Measurements from ENCODE around the gene RIMBP2. TPM values are rescaled to one million over a fixed set of nuclear protein-coding genes. Genes with fewer than 3 reads are reported as not detected.

RIMBP2 gene
- total and polyA plus RNA-seq, 9 of the 15 experiments (the other 6 are each of a cell fraction or from before 2014, with no cell fraction given): not detected

DNA sequence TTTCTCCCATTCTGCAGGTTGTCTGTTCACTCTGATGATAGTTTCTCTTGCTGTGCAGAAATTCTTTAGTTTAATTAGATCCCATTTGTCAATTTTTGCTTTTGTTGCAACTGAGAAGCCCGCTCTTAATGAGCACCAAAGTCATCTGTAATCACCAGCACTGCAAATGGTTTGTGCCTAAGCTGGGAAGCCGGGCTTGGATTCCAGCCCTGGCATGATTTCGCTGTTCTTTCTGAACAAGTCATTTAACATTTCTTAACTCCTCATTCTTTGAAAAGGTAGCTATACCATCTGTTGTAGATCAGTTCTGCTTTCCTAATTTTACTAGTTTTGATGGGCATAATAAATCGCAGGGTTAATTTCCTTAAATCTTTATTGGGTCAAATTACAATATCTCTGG lies 346.3 kb downstream of the RIMBP2 start (continued):
- TF ChIP-seq, protein P1, sequence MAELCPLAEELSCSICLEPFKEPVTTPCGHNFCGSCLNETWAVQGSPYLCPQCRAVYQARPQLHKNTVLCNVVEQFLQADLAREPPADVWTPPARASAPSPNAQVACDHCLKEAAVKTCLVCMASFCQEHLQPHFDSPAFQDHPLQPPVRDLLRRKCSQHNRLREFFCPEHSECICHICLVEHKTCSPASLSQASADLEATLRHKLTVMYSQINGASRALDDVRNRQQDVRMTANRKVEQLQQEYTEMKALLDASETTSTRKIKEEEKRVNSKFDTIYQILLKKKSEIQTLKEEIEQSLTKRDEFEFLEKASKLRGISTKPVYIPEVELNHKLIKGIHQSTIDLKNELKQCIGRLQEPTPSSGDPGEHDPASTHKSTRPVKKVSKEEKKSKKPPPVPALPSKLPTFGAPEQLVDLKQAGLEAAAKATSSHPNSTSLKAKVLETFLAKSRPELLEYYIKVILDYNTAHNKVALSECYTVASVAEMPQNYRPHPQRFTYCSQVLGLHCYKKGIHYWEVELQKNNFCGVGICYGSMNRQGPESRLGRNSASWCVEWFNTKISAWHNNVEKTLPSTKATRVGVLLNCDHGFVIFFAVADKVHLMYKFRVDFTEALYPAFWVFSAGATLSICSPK (IDR thresholded peaks at IDR 0.05; ENCODE audit: borderline replicate concordance): no peak
- no peak for TF ChIP-seq TAF15 (IDR thresholded peaks at IDR 0.05; ENCODE audit: low read depth, low read length)
- TF ChIP-seq, protein P2, sequence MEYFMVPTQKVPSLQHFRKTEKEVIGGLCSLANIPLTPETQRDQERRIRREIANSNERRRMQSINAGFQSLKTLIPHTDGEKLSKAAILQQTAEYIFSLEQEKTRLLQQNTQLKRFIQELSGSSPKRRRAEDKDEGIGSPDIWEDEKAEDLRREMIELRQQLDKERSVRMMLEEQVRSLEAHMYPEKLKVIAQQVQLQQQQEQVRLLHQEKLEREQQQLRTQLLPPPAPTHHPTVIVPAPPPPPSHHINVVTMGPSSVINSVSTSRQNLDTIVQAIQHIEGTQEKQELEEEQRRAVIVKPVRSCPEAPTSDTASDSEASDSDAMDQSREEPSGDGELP (CRISPR knock-in tag; IDR thresholded peaks at IDR 0.05; ENCODE audit: borderline replicate concordance): no peak
- TF ChIP-seq, protein P3, sequence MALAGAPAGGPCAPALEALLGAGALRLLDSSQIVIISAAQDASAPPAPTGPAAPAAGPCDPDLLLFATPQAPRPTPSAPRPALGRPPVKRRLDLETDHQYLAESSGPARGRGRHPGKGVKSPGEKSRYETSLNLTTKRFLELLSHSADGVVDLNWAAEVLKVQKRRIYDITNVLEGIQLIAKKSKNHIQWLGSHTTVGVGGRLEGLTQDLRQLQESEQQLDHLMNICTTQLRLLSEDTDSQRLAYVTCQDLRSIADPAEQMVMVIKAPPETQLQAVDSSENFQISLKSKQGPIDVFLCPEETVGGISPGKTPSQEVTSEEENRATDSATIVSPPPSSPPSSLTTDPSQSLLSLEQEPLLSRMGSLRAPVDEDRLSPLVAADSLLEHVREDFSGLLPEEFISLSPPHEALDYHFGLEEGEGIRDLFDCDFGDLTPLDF (CRISPR knock-in tag; IDR thresholded peaks at IDR 0.05): no peak

DNA sequence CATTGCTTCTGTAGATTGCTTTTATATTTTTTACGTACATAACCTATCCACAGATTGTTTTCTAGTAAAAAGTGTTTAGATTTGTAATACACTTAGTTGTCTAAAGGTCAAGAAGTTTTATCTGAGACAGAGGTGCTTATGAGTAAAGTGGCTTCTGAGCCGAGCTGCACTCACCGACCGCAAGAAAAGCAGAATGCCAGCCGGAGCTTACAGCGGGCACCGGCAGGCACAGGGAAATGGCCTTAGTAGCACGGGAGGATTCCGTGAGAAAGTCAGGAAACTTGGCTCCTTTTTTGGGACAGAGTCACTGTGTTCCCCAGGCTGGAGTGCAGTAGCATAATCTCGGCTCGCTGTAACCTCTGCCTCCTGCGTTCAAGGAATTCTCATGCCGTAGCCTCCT lies 348.6 kb downstream of the RIMBP2 start:
- Histone ChIP-seq H3K4me3 (no peak overlapping the region), H3K9me3 (replicated peaks; ENCODE audit: control insufficient read depth, insufficient read depth, low read depth, low read length) (no peaks in the 10 kb centered on the region), H3K27me3 (ENCODE audit: control insufficient read depth in 2 of 2, insufficient read depth in 2 of 2, low read length in 2 of 2) (peaks cover 10 to 23% of the 10 kb centered on the region in 2 experiments; a peak in 4 of 5 replicates), H4K20me1 (replicated peaks; ENCODE audit: control insufficient read depth, insufficient read depth, low read length) (no peaks in the 10 kb centered on the region), H3K4me2 (ENCODE audit: insufficient read depth, low read length) (no peak overlapping the region), H3K9me1 (ENCODE audit: control insufficient read depth, insufficient read depth, low read length) (no peaks in the 10 kb centered on the region), H3K9ac (ENCODE audit: insufficient read depth in 1 of 2, low read depth in 2 of 2, low read length in 2 of 2) (no peak overlapping the region), H3K4me1 (replicated peaks in 1 of 2; ENCODE audit: control insufficient read depth in 2 of 2, insufficient read depth in 2 of 2, low read length in 2 of 2) (no peaks in the 10 kb centered on the region), H2AFZ (ENCODE audit: low read depth, low read length) (no peak overlapping the region), H3K36me3 (ENCODE audit: control insufficient read depth, insufficient read depth, low read length) (no peaks in the 10 kb centered on the region), H3K79me2 (ENCODE audit: control insufficient read depth, insufficient read depth, low read length) (no peaks in the 10 kb centered on the region), H3K27ac (ENCODE audit: extremely low read depth, low read depth, low read length) (no peak overlapping the region)
- no peak for DNase-seq (ENCODE audit: extremely low read depth in 1 of 4, low spot score in 3 of 4)
- POLR2A ChIA-PET: interaction anchor here (0.7 kb wide), 1 partner anchor 17 kb away, joined by 3 read pairs; no protein-coding TSS in a partner anchor
- ATAC-seq: no peak
- 2% methylated on average over 13 of the region's 13 CpGs for WGBS (ENCODE audit: insufficient coverage, low coverage, missing lambda C conversion rate)
- BruUV-seq (replicated peaks): no TSS peak
- in situ Hi-C loops (cut with MboI): no loop called here
- FAIRE-seq: no peak
- intact Hi-C loops (cut with micrococcal nuclease): no loop called here
- CTCF ChIA-PET (ENCODE audit: low intra/inter-chr PET ratio): no interaction called here
- TF ChIP-seq, protein P1 (IDR thresholded peaks at IDR 0.05; ENCODE audit: borderline replicate concordance): no peak
- TF ChIP-seq KAT7 (CRISPR knock-in tag; IDR thresholded peaks at IDR 0.05; ENCODE audit: borderline replicate concordance) (no peak), CEBPG (CRISPR knock-in tag; IDR thresholded peaks at IDR 0.05) (no peak), CEBPG (tag; conservative IDR thresholded peaks at IDR 0.05 in 1 of 2, IDR thresholded peaks at IDR 0.05 in 1 of 2) (no peak), BRCA1 (IDR thresholded peaks at IDR 0.05) (no peak), BRCA1 (CRISPR knock-in tag; IDR thresholded peaks at IDR 0.05) (no peak), TEAD4 (IDR thresholded peaks at IDR 0.05; ENCODE audit: low read length) (no peak), TEAD4 (CRISPR knock-in tag; IDR thresholded peaks at IDR 0.05; ENCODE audit: borderline replicate concordance) (no peak), POLR2AphosphoS5 (IDR thresholded peaks at IDR 0.05; ENCODE audit: control insufficient read depth, insufficient read depth, low read depth, low read length) (no peak), KHSRP (IDR thresholded peaks at IDR 0.05) (no peak), HMG20B (CRISPR knock-in tag; IDR thresholded peaks at IDR 0.05) (no peak), PHF8 (IDR thresholded peaks at IDR 0.05; ENCODE audit: borderline replicate concordance, low read length) (no peak), ZNF133 (CRISPR knock-in tag; IDR thresholded peaks at IDR 0.05) (no peak), FUS (optimal IDR thresholded peaks at IDR 0.05; ENCODE audit: low read depth, low read length) (no peak)

Data from K562 (cell line).